GM12878 (cell line): ENCODE measurements around the gene YBX3.

Experiments
- POLR2A ChIP-seq: IDR thresholded peaks from 2 replicates; pipeline ENCODE4 v1.6.1; 2011; ENCODE audit warnings: low read depth, mild to moderate bottlenecking, low read length
- TF ChIP-seq, protein P1 (sequence below): IDR thresholded peaks from 2 replicates; pipeline ENCODE4 v1.6.1; 2012; ENCODE audit warnings: mild to moderate bottlenecking, low read depth, low read length

DNA sequence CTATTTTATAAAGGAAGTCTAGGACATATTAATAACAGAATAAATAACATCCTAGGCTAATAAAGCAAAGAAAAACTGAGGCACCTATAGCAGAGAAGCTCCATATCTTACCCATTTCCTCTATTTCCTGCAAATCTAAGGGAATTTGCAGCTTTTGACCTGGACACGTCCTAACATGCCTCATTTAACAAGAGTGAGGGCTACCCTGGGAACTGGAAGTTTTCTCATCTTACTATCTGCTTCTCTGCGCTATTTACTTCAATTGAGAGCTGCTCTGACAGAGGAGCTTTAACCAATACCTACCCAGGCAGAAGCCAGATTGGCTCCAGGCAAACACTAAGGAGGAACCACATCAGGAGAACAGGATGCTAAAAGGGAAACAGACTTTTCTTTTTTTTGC is 5.7 kb downstream of the YBX3 start:
- TF ChIP-seq POLR2A: no peak
- TF ChIP-seq, protein P1, sequence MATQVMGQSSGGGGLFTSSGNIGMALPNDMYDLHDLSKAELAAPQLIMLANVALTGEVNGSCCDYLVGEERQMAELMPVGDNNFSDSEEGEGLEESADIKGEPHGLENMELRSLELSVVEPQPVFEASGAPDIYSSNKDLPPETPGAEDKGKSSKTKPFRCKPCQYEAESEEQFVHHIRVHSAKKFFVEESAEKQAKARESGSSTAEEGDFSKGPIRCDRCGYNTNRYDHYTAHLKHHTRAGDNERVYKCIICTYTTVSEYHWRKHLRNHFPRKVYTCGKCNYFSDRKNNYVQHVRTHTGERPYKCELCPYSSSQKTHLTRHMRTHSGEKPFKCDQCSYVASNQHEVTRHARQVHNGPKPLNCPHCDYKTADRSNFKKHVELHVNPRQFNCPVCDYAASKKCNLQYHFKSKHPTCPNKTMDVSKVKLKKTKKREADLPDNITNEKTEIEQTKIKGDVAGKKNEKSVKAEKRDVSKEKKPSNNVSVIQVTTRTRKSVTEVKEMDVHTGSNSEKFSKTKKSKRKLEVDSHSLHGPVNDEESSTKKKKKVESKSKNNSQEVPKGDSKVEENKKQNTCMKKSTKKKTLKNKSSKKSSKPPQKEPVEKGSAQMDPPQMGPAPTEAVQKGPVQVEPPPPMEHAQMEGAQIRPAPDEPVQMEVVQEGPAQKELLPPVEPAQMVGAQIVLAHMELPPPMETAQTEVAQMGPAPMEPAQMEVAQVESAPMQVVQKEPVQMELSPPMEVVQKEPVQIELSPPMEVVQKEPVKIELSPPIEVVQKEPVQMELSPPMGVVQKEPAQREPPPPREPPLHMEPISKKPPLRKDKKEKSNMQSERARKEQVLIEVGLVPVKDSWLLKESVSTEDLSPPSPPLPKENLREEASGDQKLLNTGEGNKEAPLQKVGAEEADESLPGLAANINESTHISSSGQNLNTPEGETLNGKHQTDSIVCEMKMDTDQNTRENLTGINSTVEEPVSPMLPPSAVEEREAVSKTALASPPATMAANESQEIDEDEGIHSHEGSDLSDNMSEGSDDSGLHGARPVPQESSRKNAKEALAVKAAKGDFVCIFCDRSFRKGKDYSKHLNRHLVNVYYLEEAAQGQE: no peak
